GM19397 (cell line): ENCODE measurements around the gene RPLP2.
A peak's percentile ranks its signal among the peaks of the same experiment; 100 is the strongest.

Source experiments
- ATAC-seq: cut with Tn5 transposase; IDR thresholded peaks from one replicate; pipeline ENCODE4 v1.9.1; 2021; ENCODE audit warnings: mild to moderate bottlenecking, moderate library complexity; ENCODE audit not compliant: unreplicated experiment

RPLP2 gene

DNA sequence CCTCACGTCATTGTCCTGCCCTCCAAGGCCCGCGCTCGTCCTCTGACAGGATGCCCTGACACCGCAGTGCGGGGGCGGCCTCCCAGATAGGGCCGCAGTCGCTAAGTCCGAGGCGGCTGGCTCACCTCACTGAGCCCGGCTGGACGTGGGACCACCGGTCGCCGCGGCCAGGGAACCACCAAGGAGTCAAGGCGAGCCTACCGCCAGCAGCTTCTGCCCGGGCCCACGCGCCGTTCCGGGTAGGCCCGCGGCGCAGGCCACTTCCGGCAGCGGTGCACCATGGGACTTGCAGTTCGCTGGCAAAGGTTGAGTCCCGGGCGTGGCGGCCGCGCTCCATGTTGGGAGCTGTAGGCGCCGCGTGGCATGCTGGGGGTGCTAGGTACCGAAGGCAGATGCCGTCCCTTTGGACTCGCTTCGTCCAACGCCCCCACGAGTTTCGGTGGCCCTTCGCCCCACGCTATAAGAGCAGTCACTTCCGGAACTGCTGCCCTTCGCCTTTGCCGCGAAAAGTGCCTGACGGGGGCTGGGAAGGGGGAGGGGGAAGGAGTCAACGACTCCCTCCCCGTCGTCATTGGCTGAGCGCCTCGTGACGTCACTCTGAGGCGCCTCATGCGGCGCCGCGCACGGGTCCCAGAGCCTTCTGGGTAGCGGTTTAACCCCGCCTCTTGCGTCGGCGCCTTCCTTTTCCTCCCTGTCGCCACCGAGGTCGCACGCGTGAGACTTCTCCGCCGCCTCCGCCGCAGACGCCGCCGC, at the start of gene RPLP2:
Gene RPLP2, plus strand, starts transcription at position 681 of the 753 bp plus-strand sequence. CDS start 268 bp downstream, outside the sequence.
- ATAC-seq = peak; percentile 75

- no peak for ATAC-seq
Measured at GRCh38 chr11:760236-760635, 49.5 kb upstream of the RPLP2 start.

DNA sequence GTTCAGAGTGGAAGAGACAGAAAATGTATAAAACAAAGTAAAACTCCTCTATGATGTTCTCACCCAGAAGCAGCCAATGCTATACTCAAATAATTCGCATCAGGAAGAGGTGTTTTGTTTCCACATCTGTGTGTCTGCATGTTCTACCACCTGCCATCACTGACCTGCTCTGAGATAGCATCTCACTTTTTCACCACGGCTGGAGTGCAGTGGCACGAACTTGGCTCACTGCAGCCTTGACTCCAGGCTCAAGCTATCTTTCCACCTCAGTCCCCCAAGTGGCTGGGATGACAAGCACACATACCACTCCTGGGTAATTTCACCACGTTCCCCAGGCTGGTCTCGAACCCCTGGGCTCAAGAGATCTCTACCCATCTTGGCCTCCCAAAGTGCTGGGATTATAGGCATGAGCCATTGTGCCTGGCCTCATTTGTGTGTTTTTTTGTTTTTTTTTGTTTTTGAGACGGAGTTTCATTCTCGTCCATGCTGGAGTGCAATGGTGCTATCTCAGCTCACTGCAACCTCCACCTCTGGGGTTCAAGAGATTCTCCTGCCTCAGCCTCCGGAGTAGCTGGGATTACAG, 48.1 kb upstream of the RPLP2 start:
- ATAC-seq = no peak

DNA sequence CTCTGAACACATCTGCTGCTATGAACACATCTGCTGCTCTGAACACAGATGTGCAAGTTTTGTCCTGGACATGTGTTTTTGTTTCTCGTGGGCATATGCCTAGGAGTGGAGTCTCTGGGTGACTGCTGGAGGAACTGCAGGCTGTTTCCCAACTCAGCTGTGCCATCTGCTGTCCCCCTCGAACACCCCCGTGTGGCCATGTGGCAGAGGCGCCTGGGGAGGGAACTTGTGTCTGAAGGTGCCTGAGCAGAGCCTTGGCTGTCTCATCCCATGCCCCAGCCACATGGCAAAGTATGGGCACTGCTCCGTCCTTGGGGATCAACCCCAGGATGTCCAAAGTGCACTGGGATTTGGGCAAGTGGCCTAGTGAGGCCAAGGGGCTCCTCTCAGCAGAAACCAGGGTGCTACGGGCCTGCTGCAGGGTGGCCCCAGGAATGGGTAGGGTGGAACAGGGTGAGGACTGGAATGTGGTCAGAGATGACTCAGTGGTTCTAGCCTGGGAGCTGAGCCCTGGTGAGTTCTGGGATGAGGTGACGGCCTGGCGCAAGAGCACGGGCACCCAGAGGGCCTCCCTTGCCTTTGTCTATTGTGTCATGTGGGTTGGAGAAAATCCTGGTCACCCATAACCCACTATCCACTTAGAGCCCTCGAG, 47.2 kb upstream of the RPLP2 start:
- no peak for ATAC-seq

GRCh38 chr11:763073-763463, 46.7 kb upstream of the RPLP2 start:
- ATAC-seq = no peak

GRCh38 chr11:763549-764321, 46.0 kb upstream of the RPLP2 start:
- no peak for ATAC-seq

DNA sequence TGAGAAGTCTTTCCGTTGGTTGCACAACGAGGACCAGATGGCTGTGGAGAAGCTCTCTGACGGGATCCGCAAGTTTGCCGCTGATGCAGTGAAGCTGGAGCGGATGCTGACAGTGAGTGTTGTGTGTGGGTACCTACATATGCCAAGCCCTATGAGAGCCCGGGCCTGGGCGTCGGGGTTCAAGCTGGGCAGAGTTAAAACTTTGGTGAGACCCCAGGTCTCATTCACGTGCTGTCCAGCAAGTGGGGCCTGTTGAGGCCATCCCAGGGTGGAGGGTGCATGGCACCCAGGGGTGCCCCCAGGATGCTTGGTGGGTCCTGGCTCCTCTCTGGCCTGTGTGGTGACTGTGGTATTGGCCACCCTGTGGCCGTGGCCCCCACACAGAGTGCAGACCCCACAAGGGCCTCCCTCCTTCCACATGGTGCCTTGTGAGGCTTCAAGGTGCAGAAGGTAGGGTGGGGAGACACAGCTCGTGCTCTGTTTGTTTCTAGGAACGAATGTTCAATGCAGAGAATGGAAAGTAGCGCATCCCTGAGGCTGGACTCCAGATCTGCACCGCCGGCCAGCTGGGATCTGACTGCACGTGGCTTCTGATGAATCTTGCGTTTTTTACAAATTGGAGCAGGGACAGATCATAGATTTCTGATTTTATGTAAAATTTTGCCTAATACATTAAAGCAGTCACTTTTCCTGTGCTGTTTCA, 45.3 kb upstream of the RPLP2 start:
- ATAC-seq = no peak

- no peak for ATAC-seq
Measured at GRCh38 chr11:765025-765801, 44.6 kb upstream of the RPLP2 start.

DNA sequence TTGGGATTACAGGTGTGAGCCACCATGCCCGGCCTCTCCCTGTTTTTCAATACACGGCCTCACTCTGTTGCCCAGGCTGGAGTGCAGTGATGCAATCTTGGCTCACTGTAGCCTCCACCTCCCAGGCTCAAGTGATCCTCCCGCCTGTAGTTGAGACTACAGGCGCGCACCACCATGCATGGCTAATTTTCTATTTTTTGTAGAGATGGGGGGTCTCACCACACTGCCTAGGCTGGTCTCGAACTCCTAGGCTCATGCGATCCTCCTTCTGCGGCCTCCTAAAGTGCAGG, 44.0 kb upstream of the RPLP2 start:
- no peak for ATAC-seq

DNA sequence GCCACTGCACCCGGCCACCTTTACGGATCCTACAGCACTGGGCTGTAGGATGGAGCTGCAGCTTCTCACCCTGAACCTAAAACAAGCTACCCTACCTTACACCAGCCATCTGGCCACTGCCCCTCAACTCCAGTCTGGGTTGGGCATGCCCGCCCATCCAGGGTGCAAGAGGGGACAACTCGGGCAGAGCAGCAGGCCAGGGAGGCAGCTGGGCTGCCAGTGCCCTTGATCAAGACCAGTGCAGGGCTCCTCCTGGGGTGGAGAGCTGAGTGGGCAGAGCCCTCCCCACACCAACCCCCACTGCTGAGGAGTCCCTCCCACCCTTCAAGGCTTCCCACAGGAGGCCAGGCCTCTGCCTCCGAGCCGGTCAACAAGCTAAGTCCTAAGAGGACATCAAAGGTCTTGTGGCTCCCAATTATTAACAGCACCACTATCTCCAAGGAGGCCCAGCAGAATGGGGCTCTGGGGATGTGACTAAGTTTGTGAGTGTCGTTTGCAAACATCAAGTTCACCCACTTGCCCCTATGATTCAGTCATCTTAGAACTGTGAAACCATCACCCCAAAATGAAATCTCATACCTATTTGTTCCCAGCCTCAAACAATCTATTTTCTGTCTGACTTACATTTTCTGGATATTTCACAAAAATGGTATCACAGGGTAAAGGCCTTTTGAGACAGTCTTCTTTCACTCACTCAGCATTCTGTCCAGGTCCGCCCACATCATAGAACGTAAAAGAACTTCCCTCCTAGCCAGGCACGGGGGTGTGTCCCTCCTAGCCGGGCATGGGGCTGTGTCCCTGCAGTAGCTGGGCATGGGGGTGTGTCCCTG, 43.4 kb upstream of the RPLP2 start:
- no peak for ATAC-seq

GRCh38 chr11:766936-767210, 42.9 kb upstream of the RPLP2 start:
- ATAC-seq = no peak

DNA sequence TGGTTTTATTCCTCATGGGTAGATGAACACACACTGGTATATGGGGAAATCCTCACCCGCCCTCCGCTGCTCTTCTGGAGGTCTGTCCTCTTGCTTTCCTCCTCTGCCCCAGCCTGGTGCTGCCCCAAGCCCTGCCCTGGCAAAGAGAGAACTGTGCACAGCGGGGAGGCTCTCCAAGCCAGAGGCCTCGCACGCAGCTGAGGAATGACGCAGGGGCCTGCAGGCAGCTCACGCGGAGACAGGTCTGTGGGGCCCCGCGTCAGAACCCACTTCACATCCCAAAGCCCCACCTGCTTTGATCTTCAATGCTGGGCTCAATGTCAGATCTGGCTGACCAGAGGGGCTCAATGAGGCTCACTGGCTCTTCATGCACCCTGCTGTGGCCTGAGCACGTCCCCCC, 42.5 kb upstream of the RPLP2 start:
- no peak for ATAC-seq

DNA sequence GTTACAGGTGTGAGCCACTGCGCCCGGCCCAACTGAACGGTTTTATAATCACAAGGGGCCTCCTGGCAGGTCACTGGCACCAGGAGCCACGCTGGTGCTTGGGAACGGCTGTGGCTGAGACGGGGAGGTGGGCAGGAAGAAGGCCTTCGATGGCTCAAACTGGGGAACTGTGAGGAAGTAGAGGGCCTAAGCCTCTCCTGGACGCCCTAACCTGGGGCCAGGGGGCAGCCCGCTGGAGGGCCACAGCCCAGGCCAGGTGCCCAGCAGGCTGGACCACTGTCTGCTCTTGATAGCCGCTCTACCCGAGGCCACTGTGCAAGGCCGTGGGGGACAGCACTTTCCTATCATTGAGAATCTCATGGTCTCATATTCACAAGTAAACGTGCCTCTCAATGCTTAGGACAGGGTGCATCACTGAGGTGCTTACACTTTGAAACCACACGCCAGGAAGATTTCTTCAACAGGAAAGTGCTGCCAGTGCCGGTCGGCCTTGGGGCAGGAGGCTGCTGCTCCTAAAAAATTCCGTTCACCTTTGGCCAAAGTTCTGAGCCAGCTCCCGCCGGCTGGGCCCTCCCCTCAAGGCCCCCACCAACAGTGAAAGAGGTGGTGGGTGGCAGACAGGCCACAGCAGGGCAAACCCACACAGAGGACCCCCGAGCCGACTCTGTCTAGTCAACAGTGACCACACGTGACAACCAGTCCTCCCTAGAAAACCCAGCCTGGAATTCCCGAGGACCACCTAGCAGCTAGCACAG, 39.7 kb upstream of the RPLP2 start:
- no peak for ATAC-seq

- ATAC-seq = no peak
Measured at GRCh38 chr11:770642-771616, 38.8 kb upstream of the RPLP2 start.

- ATAC-seq = no peak
Measured at GRCh38 chr11:771617-772204, 38.1 kb upstream of the RPLP2 start.

- ATAC-seq = no peak
Measured at GRCh38 chr11:772429-773390, 37.1 kb upstream of the RPLP2 start.
